Dermis blood vessel endothelial cell (primary cell): ENCODE measurements around the gene PRM2. TPM values are rescaled to one million over a fixed set of nuclear protein-coding genes. Genes with fewer than 3 reads are reported as not detected.

Experiments used
- DNase-seq: peaks from one replicate; pipeline ENCODE4 v3.0.0; 2010
- total RNA-seq: library from RNA; depleted of rRNA; stranded (reverse); fragments of >200 nt; gene quantifications from 2 replicates; pipeline ENCODE4 v1.2.3, GENCODE V29; 2014

PRM2 gene
- not detected in 2 replicates for total RNA-seq

DNA sequence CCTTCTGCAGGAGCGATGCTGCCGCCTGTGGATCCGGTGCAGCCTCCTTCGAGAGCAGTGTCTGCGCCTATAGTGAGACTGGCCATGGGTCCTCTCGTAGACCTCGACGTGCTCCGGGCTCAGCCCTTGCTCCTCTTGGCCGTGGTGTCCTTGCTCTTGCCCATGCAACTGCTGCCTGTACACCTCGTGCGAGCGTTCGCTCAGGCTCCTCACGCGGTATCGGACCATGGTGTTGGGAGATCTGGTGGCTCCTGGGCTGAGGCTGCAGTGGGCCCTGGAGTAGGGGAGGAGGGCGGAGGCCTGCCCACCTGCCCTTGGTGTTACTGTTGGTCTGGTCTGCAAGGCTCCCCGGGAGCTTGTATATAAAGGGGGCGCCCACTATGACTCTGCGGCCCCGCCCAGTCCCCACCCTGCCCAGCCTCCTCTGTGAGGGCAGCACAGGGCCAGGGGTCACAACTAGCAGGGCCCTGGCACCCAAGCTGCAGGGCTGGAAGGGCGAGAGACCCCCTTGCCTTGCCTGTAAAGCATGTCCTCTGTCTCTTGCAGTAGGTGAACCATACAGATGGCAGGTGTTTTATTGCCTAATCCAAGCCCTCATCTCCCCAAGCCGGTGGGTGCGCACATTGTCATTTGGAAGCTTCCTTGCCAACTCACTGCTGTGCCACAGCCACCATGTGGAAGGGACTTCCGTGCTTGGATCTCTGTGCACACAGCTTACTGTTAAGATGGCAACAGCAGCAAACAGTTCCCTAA lies at the start of gene PRM2:
TSS of gene PRM2 (minus strand) at position 338 of the 753 bp plus-strand sequence. CDS start at position 228, 110 bp downstream.
- no peak for DNase-seq

GRCh38 chr16:11325404-11326083 lies 49.3 kb upstream of the PRM2 start:
- no peak for DNase-seq

GRCh38 chr16:11323551-11324336 lies 47.5 kb upstream of the PRM2 start:
- no peak for DNase-seq

GRCh38 chr16:11322823-11323222 lies 46.5 kb upstream of the PRM2 start:
- no peak for DNase-seq

DNA sequence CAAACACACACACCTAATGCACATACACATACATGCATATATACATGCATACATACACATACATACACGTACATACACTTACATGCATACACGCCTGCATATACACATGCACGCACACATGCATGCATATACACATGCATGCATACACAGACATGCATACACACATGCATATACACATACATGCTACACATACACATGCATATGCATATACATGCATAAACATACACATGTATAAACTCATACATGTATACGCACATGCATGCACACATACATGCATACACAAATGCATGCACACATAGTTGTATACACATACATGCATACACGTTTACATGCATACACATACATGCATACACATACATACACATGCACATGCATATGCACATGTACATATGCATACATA lies 45.4 kb upstream of the PRM2 start:
- DNase-seq, result no peak

DNA sequence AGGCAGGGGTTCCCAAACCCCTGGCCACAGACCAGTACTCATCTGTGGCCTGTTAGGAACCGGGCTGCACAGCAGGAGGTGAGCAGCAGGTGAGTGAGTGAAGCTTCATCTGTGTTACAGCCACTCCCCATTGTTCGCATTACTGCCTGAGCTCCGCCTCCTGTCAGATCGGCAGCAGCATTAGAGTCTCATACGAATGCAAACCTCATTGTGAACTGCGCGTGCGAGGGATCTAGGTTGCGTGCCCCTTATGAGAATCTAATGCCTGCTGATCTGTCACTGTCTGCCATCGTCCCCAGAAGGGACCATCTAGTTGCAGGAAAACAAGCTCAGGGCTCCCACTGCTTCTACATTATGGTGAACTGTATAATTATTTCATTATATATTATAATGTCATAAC lies 43.9 kb upstream of the PRM2 start:
- no peak for DNase-seq

DNA sequence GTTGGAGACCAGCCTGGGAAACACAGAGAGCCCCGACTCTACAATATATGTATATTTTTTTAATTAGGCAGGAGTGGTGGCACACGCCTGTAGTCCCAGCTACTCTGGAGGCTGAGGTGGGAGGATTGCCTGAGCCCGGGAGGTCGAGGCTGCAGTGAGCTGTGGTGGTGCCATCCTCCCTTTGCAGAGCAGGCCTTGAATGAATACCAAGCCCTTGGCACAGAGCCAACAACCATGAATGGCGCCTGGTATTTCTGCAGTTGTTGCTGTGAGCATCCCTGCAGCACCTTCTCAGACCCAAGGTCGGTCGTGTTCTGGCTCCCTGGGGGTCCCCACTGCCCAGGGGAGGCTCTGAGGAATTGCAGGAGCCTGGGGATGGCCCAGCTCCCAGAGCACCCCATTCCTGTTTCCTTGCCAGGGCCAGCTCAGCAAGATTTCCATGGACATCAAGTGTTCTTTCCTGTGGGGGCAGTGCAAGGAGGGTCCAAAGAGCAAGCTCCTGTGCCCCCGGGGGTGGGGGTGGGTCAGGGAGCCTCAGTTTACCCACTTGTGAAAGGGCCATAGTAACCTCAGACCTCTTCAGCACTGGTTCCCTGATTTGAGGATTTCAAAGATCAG lies 43.4 kb upstream of the PRM2 start:
- DNase-seq, result peak; percentile 43

DNA sequence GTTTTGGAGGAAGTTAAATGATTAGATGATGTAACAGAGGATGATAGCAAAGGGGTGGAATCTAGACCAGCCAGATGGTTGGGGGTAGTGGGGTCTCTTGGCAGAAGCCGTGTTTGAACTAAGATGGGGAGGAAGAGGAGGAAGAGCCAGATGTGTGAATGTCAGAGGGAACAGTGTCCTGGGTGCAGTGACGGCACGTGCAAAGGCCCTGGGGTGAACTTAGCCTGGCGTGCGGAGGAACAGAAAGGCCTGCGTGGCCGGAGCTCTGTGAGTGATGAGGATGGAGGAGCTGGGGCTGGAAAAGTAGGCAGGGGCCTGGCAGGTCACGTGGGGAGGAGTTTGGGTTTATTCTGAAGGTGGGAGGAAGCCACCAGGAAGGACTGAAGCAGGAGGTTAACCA lies 42.5 kb upstream of the PRM2 start:
- no peak for DNase-seq

DNA sequence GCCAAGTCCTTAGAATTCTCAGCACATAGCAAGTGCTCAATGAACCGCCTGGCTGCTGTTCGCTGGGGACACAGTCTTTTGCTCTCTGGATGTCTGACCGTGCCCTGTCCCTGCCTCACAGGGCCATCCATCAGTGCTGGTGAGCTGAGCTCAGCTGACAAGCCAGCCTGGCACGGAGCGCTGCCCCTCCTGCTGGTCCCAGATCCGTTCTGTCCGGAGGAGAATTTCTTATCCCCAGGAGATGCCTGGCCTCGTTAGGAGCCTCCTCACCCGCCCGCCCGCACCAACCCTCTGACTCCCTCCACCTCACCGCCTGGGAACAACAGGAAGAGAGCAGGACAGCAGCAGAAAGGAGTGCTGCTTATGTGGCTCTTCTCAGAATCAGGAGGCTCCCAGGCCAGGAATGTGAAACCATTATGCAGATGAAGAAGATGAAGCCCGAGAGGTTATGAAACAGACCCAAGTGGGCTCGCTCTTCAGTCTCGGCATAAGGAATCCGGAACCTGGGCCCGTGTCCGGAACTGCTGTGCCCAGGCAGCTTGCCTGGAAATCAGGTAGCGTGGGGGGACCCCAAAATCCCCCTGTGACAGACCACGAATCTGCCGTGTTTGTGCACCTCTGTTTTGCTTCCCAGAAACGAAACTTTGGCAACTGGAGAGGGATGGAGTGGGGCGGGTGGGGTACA lies 40.2 kb upstream of the PRM2 start:
- no peak for DNase-seq

GRCh38 chr16:11315510-11315909 lies 39.2 kb upstream of the PRM2 start:
- peak; percentile 56 for DNase-seq

GRCh38 chr16:11314309-11314894 lies 38.1 kb upstream of the PRM2 start:
- DNase-seq, result no peak

DNA sequence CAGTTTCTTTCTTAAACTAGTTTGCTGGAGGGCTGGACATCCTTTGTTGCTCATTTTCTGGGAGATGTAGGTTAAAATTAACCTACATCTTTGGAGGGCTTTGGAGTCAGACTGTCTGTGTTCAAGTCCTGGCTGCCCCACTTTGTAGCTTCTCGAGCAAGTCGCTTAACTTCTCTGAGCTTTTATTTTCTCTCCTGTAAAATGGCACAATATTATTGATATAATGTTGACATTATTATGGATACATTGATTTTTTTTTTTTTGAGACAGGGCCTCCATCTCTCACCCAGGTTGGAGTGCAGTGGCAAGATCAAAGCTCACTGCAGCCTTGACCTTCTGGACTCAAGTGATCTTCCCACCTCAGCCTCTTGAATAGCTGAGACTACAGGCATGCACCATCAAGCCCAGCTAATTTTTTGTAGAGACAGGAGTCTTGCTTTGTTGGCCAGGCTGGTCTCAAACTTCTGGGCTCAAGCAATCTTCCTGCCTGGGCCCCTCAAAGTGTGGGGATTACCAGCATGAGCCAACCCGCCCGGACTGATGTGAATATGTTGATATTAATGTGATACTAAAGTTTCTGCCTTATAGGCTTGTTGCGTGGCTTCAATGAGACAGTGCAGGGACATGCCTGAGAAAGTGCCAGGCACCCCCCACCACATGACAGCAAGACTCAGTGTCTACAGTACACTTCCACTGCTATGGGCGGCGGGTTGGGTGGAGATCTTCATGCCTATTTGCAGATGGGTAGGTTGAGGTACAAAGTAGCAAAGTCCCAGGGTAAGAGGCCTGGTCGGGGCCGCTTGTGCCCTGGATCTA lies 37.4 kb upstream of the PRM2 start:
- no peak for DNase-seq

- DNase-seq, result no peak
Measured at GRCh38 chr16:11312718-11313492, 36.6 kb upstream of the PRM2 start.

DNA sequence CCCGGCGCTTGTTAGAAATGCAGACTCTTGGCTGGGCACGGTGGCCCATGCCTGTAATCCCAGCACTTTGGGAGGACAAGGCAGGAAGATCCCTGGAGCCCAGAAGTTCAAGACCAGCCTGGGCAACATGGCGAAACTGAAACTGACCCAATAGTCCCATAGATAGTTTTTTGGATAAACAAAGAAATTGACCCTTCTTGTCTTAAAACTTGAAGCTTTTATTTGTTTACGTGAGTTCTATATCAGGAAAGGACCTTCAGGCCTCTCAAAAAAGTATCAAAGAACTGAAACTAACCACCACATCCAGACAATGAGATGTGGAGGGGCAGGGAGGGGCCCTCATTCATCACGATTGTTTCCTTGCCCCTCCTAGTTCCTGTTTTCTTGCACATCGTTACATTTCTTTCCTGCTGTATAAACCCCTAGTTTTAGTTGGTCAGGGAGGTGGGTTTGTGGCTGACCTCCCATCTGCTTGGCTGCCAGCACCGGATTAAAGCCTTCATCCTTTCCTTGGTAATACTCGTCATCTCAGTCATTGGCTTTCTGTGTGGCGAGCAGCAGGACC lies 34.8 kb upstream of the PRM2 start:
- peak; percentile 37 for DNase-seq

DNA sequence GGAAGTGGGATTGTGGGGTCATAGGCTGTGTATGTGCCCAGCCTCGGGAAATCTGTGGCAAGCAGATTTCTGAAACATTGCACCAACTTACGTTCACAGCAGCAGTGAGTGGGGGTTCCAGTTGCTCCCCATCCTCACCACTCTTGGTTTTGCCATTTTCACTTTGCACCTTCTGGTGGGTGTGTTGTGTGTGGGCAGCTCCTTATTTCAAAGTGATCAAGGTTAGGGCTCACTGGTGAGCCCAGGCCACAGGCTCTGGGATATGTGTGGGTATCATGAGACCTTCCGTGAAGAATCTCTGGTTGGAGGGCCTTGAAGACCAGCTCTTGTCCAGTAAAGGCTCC lies 34.3 kb upstream of the PRM2 start:
- DNase-seq, result no peak

- DNase-seq, result no peak
Measured at GRCh38 chr16:11309895-11310633, 33.8 kb upstream of the PRM2 start.

GRCh38 chr16:11308493-11309283 lies 32.4 kb upstream of the PRM2 start:
- DNase-seq, result no peak
